ENCODE data around the gene JARID2.

DNA sequence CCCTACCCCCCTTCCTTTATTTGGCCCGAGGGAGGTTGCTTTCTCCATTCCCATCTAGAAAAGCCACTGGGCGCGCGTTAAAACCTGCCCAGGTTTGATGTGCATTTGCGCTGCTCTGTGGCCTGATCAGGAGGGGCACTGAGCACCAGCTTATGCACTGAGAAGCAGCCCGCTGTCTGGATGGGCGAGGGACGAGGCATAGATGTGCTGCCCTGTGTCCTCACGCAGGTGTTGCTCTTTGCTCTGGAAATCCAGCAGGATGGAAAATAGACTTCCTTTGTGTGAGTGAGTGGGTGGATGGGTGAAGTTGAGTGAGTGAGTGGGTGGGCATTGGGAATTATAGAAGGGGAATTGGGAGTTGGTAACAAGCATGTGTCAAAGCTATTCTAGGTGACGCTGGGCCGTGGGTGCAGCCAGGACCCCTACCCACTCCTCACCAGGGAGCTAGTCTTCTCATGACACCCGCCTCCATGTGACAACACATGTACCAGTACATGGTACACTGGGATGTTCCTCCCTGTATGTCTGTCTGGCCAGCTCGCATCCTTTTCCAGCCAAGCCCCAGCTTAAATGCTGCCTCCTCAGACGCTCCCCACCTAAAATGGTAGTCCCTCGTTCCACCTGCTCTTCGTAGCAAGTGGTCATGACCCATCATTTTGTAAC lies 254.3 kb downstream of the JARID2 start:
- no peak for TF ChIP-seq CTCF (IDR thresholded peaks at IDR 0.05)
- TF ChIP-seq IRF3 (IDR thresholded peaks at IDR 0.05; ENCODE audit: low read depth, low read length), result no peak
- TF ChIP-seq POLR2AphosphoS5 (IDR thresholded peaks at IDR 0.05; ENCODE audit: low read depth, low read length), result no peak
- no peak for TF ChIP-seq EP300 (IDR thresholded peaks at IDR 0.05; ENCODE audit: borderline replicate concordance in 1 of 2, low read depth in 1 of 2, low read length in 1 of 2)
- no peak for TF ChIP-seq MXI1 (IDR thresholded peaks at IDR 0.05; ENCODE audit: low read depth, low read length)
- no peak for TF ChIP-seq TAF1 (IDR thresholded peaks at IDR 0.05; ENCODE audit: borderline replicate concordance, low read depth, low read length)
- TF ChIP-seq, protein P1, sequence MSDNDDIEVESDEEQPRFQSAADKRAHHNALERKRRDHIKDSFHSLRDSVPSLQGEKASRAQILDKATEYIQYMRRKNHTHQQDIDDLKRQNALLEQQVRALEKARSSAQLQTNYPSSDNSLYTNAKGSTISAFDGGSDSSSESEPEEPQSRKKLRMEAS (IDR thresholded peaks at IDR 0.05; ENCODE audit: low read depth), result no peak
- TF ChIP-seq SIN3A (IDR thresholded peaks at IDR 0.05; ENCODE audit: borderline replicate concordance, low read depth, low read length), result no peak
- TF ChIP-seq, protein P2, sequence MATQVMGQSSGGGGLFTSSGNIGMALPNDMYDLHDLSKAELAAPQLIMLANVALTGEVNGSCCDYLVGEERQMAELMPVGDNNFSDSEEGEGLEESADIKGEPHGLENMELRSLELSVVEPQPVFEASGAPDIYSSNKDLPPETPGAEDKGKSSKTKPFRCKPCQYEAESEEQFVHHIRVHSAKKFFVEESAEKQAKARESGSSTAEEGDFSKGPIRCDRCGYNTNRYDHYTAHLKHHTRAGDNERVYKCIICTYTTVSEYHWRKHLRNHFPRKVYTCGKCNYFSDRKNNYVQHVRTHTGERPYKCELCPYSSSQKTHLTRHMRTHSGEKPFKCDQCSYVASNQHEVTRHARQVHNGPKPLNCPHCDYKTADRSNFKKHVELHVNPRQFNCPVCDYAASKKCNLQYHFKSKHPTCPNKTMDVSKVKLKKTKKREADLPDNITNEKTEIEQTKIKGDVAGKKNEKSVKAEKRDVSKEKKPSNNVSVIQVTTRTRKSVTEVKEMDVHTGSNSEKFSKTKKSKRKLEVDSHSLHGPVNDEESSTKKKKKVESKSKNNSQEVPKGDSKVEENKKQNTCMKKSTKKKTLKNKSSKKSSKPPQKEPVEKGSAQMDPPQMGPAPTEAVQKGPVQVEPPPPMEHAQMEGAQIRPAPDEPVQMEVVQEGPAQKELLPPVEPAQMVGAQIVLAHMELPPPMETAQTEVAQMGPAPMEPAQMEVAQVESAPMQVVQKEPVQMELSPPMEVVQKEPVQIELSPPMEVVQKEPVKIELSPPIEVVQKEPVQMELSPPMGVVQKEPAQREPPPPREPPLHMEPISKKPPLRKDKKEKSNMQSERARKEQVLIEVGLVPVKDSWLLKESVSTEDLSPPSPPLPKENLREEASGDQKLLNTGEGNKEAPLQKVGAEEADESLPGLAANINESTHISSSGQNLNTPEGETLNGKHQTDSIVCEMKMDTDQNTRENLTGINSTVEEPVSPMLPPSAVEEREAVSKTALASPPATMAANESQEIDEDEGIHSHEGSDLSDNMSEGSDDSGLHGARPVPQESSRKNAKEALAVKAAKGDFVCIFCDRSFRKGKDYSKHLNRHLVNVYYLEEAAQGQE (IDR thresholded peaks at IDR 0.05; ENCODE audit: low read depth, low read length), result no peak

Measured in SK-N-SH (cell line).